CD4-positive, alpha-beta T cell treated with Interleukin-2 at 100 ng/mL for 4 hours (primary cell): ENCODE results near the gene FUCA1.
A peak's percentile ranks its signal among the peaks of the same experiment; 100 is the strongest.
"Not testable (repeated sequence)": the region's sequence is repeated elsewhere in the genome, so short reads cannot be mapped to it uniquely, and the experiment has no call there.

Experiments
- DNase-seq: peaks from one replicate; pipeline ENCODE4 v3.0.0-alpha.2; 2020; ENCODE audit warnings: low spot score

The FUCA1 gene

GRCh38 chr1:23837908-23838307 lies 30.2 kb downstream of the FUCA1 start:
- DNase-seq: no peak

DNA sequence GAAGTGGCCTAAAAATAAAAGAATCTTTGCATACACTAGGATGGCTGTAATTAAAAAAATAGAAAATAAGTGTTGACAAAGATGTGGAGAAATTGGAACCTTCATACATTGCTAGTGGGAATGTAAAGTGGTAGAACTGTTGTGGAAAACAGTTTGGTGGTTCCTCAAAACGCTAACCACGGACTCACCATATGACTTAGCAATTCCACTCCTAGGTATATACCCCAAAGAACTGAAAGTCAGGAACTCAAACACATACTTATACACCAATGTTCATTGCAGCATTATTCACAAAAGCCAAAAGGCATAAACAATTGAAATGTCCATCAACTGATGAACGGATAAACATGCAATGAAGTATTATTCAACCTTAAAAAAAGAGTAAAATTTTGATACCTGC lies 32.1 kb downstream of the FUCA1 start:
- no peak for DNase-seq

DNA sequence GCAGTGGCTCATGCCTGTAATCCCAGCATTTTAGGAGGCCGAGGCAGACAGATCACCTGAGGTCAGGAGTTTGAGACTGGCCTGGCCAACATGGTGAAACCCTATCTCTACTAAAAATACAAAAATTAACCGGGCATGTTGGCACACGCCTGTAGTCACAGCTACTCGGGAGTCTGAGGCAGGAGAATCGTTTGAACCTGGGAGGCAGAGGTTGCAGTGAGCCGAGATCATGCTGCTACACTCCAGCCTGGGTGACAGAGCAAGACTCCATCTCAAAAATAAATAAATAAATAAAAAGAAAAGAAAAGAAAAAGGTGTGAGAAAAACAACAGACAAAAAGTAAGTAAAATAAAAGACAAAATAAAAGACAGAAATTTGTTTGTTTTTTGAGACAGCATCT lies 33.9 kb downstream of the FUCA1 start:
- not testable (repeated sequence) for DNase-seq

DNA sequence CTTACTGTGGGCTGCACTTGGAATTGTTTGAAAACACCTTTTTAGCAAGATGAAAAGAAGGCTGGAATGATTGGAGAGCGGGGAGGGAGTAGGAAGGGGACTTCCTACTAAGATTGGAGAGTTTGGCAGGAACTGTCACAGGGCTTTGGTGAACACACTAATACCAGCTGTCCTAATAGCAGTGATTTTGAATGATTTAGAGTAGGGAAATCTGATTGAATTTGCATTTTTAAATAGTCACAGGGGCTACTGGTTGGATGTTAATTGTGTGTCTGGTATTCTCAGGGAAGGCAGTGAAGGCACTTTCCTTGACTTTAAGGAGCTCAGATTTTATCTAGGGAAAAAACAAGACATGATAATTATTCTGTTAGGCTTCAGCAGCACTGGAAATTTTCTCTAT lies 40.4 kb downstream of the FUCA1 start:
- no peak for DNase-seq

- DNase-seq: not testable (repeated sequence)
These were observed 41.5 kb downstream of the FUCA1 start for GRCh38 chr1:23826590-23826989.

- peak; percentile 20 for DNase-seq
These were observed 42.1 kb downstream of the FUCA1 start for GRCh38 chr1:23825762-23826522.

DNA sequence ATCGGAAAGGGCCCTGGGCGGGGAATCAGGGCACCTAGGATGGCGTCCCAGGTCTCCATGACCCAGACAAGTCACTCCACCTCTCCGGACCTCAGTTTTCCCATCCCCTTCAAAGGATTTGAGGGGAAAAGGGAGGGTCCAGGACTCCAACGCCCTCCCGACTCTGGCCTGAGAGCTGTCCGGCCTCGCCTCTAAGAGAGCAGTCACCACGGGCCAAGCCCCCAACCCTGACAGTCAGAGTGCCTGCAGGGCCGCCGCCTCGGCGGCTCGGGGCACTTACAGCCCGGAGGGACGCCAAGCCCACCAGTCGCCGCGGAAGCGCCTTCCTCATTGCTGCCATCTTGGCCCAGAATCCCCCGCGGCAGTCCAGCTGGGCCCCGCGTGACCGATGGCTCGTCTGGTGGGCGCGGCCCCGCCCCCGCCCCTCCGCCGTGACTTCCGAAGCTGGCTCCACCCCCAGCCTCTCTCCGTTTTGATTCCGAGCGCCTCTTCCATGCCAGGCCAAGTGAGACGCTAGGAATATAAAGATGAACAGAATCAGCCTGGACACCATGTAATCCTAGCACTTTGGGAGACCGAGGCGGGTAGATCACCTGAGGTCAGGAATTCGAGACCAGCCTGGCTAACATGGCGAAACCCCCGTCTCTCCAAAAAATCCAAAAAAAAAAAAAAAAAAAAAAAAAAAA lies 42.9 kb downstream of the FUCA1 start, which contains the start of gene HMGCL:
Gene HMGCL (minus strand): TSS at position 354 of the 686 bp plus-strand sequence. CDS start 14 bp downstream, at position 340.
- peak; percentile 87 for DNase-seq

GRCh38 chr1:23824711-23825075 lies 43.4 kb downstream of the FUCA1 start:
- DNase-seq: no peak

GRCh38 chr1:23823767-23824166 lies 44.3 kb downstream of the FUCA1 start:
- no peak for DNase-seq

DNA sequence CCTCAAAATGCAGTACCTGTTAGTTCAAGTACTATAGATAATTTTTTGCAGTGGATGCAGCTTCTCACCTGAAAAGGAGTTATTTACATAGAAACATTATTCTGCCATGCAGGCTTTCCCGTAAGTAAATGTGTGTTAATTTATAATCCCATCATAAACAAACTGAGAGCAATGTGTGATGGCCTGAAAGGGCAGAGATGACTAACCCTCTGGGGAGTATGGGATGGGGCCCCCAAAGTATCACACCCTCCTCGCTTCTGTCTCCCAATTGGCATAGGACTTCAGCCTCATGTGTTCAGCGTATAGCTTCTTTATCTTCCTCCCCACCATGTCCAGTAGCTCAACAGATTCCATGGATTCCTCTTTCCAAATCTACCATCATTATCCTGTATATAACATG lies 50.5 kb downstream of the FUCA1 start:
- no peak for DNase-seq

- DNase-seq: no peak
These were observed 51.2 kb downstream of the FUCA1 start for GRCh38 chr1:23816906-23817305.

GRCh38 chr1:23816361-23816760 lies 51.7 kb downstream of the FUCA1 start:
- DNase-seq: no peak

DNA sequence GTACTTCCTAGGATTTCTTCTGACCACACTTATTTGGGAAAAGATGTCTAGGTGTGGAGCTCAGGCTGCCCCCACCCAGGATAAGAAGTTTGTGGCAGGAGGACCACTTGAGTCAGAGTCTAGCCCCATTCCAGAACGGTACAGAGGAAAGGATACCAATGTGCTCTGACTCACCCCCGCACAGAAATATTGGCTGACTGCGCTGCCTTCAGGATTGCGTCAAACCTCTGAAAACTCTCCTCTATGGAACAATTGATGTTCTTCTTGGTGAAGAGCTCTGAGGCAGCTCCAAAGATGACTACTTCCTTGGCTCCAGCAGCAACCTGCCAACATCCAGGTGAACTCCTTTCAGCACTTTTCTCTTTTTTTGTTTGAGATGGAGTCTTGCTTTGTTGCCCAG lies 54.1 kb downstream of the FUCA1 start:
- no peak for DNase-seq

DNA sequence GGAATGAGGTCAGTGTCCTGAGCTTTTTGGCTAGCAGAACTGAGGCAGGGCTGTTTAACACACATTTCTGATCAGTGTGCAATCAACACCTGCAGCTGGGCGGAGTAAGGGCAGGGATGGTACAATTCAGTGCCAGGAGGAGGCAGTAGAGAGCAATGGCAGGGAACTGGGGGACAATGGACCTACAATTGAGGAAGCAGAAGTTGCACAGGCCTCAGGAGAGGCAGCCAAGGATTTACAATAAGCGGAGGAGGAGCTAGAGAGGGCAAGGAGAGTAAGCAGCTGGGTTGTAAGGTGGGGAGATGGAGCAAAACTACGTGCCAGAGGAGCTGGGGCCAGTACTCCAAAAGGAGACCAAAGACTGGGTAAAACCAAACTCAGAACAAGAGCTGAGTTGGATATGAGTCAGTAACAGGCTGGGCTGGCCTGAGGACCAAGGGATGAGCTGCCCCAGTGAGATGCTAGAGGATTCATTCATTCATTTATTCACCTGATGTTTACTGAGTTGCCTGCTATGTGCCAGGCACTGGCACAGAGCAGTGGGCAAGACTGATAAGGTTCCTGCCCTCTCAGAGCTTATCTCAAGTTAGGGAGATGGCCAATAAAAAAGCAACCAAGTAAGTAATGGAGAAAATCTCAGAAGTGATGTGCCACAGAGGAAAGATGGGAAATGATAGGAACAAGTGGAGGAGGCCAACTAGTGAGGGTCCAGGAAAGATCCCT lies 57.1 kb downstream of the FUCA1 start:
- DNase-seq: peak; percentile 62

DNA sequence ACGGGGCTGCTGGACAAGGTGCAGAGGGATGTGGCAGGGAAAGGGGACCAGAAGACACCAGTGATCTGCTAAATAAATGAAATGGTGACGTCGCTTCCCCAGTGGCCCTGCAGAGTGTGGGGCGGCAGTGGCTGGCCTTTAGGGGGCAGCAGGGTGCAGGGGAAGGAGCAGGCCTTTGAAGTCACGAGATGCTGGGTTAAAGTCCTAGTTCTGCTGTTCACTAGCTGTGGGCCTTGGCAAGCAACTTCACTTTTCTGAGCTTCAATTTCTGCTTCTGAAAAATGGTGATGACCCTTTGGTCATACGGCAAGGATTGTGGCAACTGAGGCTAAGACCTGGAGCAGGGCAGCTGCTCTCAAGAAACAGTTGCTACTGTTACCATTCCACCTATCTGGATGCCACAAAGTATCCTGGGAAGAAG lies 58.3 kb downstream of the FUCA1 start:
- DNase-seq: peak; percentile 84

GRCh38 chr1:23807453-23807852 lies 60.6 kb downstream of the FUCA1 start:
- DNase-seq: no peak

- DNase-seq: no peak
These were observed 61.8 kb downstream of the FUCA1 start for GRCh38 chr1:23806280-23806679.

- DNase-seq: no peak
These were observed 63.1 kb downstream of the FUCA1 start for GRCh38 chr1:23805025-23805424.

GRCh38 chr1:23804183-23804835 lies 63.8 kb downstream of the FUCA1 start:
- no peak for DNase-seq

- no peak for DNase-seq
These were observed 64.4 kb downstream of the FUCA1 start for GRCh38 chr1:23803674-23804073.

DNA sequence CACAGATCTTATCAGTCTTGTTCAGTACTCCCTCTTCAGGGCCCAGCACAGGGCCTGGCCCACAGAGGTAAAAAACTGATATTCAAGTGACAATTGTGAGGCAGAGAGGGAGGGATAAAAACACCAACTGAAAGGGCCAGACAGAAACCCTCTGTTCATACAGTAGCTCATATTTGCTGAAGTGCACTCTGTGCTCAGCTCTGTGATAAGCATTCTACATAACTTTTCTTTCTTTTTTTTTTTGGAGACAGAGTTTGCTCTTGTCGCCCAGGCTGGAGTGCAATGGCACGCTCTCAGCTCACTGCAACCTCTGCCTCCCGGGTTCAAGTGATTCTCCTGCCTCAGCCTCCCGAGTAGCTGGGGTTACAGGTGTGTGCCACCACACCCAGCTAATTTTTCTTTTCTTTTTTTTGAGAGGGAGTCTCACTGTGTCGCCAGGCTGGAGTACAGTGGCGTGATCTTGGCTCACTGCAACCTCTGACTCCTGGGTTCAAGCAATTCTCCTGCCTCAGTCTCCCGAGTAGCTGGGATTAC lies 65.2 kb downstream of the FUCA1 start:
- DNase-seq: not testable (repeated sequence)

DNA sequence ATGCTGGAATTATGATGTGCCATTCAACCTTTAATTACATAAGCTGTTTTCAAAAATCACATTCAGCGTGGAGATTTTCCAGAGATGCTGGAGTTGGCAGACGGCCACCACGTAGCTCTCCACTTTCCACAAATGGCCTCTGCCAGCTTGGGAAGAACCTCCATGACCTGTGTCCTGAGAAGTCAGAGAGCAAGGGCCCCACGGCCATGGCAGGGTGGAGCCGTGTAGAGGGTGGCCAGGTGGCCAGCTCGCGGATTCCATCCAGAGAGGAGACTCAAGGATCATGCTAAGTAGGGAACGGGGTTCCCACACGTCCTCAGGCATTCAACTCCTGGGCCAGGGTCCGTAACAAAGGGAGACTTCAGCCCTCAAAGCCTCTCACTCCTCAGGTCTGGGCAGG lies 66.2 kb downstream of the FUCA1 start:
- no peak for DNase-seq
